Measurements from ENCODE around the gene CERS6.

DNA sequence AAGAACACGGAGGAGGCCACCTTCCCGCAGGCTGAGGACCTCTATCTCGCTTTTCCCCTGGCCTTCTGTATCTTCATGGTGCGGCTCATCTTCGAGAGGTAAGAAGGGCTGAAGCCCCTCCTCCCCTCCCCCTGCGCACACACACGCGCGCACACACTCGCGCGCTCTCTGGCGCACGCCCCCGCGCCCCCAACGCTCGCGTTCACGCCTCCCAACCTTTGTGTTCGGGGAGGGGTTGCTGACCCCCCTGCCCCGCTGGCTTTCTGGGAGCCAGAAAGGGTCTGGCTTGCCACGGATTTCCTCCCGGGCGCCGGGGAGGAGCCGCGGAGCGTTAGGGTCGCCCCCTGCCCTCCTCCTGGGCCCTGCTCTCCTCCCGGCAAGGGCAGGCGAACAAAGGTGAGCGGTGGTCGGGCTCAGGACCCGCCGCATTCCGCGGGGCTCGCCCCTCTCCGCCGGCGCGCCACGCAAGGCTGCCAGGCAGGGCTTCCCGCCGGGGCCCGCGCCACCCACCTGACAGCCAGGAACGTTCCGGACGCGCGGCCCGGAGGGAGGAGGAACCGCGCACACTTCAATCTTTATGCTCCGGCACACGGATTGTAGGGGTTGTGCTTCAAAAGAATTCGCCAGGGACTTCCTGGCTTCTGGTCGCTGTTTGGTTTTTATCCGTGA, 583 bp downstream of the CERS6 start:
- TF ChIP-seq, protein P1, sequence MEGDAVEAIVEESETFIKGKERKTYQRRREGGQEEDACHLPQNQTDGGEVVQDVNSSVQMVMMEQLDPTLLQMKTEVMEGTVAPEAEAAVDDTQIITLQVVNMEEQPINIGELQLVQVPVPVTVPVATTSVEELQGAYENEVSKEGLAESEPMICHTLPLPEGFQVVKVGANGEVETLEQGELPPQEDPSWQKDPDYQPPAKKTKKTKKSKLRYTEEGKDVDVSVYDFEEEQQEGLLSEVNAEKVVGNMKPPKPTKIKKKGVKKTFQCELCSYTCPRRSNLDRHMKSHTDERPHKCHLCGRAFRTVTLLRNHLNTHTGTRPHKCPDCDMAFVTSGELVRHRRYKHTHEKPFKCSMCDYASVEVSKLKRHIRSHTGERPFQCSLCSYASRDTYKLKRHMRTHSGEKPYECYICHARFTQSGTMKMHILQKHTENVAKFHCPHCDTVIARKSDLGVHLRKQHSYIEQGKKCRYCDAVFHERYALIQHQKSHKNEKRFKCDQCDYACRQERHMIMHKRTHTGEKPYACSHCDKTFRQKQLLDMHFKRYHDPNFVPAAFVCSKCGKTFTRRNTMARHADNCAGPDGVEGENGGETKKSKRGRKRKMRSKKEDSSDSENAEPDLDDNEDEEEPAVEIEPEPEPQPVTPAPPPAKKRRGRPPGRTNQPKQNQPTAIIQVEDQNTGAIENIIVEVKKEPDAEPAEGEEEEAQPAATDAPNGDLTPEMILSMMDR (optimal IDR thresholded peaks at IDR 0.05 in 1 of 3, IDR thresholded peaks at IDR 0.05 in 1 of 3, conservative IDR thresholded peaks at IDR 0.05 in 1 of 3; ENCODE audit: extremely low read depth in 1 of 3, insufficient read depth in 2 of 3, low read length in 3 of 3): no peak
- no peak for TF ChIP-seq EZH2 (IDR thresholded peaks at IDR 0.05; ENCODE audit: low read length)
